Testis (tissue), 2 donors: ENCODE measurements around the gene SLC35F4.

ENCODE experiments used
- CTCF ChIP-seq, 3 experiments: fragments of 450-650 bp in 2 of 3; fragments of 200-600 bp in 1 of 3; sonication (generic) in 1 of 3; IDR thresholded peaks; one replicate each; pipeline ENCODE4 v1.5.1; 2016 to 2019; ENCODE audit warnings: antibody characterized with exemption in 3 of 3, mild to moderate bottlenecking in 2 of 3, moderate library complexity in 1 of 3
- POLR2A ChIP-seq: fragments of 450-650 bp; IDR thresholded peaks from one replicate; pipeline ENCODE4 v1.6.1; 2017; ENCODE audit warnings: antibody characterized with exemption, mild to moderate bottlenecking, moderate library complexity

GRCh38 chr14:57884175-57884574 lies 18.3 kb upstream of the SLC35F4 start:
- peak in 1 of 3 experiments; percentile 24 for TF ChIP-seq CTCF (IDR thresholded peaks at IDR 0.05)
- TF ChIP-seq POLR2A: no peak
